GM23338 (cell line): Measurements from ENCODE around the gene EPC1. TPM values are rescaled to one million over a fixed set of nuclear protein-coding genes. Genes with fewer than 3 reads are reported as not detected.

Source experiments
- ATAC-seq: fragments of 200-7000 bp; cut with Tn5 transposase; 3 replicates; pipeline ENCODE4 v1.9.1; 2020
- DNase-seq: peaks from one replicate; pipeline ENCODE4 v3.0.0-alpha.2; 2015; ENCODE audit warnings: low spot score
- H2AFZ ChIP-seq: fragments of 200-600 bp; sonication (generic); 2 replicates; pipeline ENCODE4 v1.8.0; 2016; ENCODE audit warnings: antibody characterized with exemption, mild to moderate bottlenecking, moderate library complexity
- H3F3A ChIP-seq: fragments of 200-600 bp; sonication (generic); replicated peaks from 2 replicates; pipeline ENCODE4 v1.8.0; 2017; ENCODE audit warnings: antibody characterized with exemption, mixed run types, low read depth
- H3K27ac ChIP-seq: fragments of 200-600 bp; sonication (generic); 2 replicates; pipeline ENCODE4 v1.6.1; 2016; ENCODE audit warnings: low read depth
- H3K27me3 ChIP-seq: fragments of 200-600 bp; sonication (generic); 2 replicates; pipeline ENCODE4 v1.8.0; 2016; ENCODE audit warnings: mild to moderate bottlenecking, mixed run types, moderate library complexity; ENCODE audit not compliant: insufficient read depth
- H3K36me3 ChIP-seq: fragments of 200-600 bp; sonication (generic); 2 replicates; pipeline ENCODE4 v1.8.0; 2016; ENCODE audit warnings: mild to moderate bottlenecking; ENCODE audit not compliant: insufficient read depth
- H3K4me1 ChIP-seq: fragments of 200-600 bp; sonication (generic); 2 replicates; pipeline ENCODE4 v1.8.0; 2016; ENCODE audit warnings: mild to moderate bottlenecking, moderate library complexity; ENCODE audit not compliant: insufficient read depth
- H3K4me2 ChIP-seq: fragments of 200-600 bp; sonication (generic); 2 replicates; pipeline ENCODE4 v1.7.1; 2017; ENCODE audit warnings: mixed run types
- H3K4me3 ChIP-seq: fragments of 200-600 bp; sonication (generic); 2 replicates; pipeline ENCODE4 v1.6.1; 2016; ENCODE audit warnings: mixed run types
- H3K79me2 ChIP-seq: fragments of 200-600 bp; sonication (generic); replicated peaks from 2 replicates; pipeline ENCODE4 v1.8.0; 2017; ENCODE audit warnings: mild to moderate bottlenecking; ENCODE audit not compliant: insufficient read depth
- H3K9me2 ChIP-seq: fragments of 200-600 bp; sonication (generic); 2 replicates; pipeline ENCODE4 v1.8.0; 2017; ENCODE audit not compliant: insufficient read depth
- H4K20me1 ChIP-seq: fragments of 200-600 bp; sonication (generic); replicated peaks from 2 replicates; pipeline ENCODE4 v1.8.0; 2017; ENCODE audit warnings: mild to moderate bottlenecking; ENCODE audit not compliant: insufficient read depth
- H3K27ac Mint-ChIP-seq: 2 replicates; pipeline ENCODE4 v1.8.0; 2020; ENCODE audit warnings: inconsistent platforms, mild to moderate bottlenecking, moderate library complexity, mixed read lengths
- H3K27me3 Mint-ChIP-seq: 3 replicates; pipeline ENCODE4 v1.8.0; 2022; ENCODE audit warnings: low read depth, mild to moderate bottlenecking, moderate library complexity, mixed read lengths, inconsistent platforms; ENCODE audit not compliant: insufficient read depth, poor library complexity
- H3K36me3 Mint-ChIP-seq: 3 replicates; pipeline ENCODE4 v1.8.0; 2021; ENCODE audit warnings: low read depth, mild to moderate bottlenecking, inconsistent platforms, moderate library complexity, mixed read lengths
- H3K4me1 Mint-ChIP-seq: 3 replicates; pipeline ENCODE4 v1.8.0; 2020; ENCODE audit warnings: mild to moderate bottlenecking, inconsistent platforms, mixed read lengths
- H3K4me3 Mint-ChIP-seq: 3 replicates; pipeline ENCODE4 v1.8.0; 2021; ENCODE audit warnings: moderate library complexity, mild to moderate bottlenecking, inconsistent platforms, mixed read lengths
- H3K9me3 Mint-ChIP-seq: 3 replicates; pipeline ENCODE4 v1.8.0; 2020; ENCODE audit warnings: moderate library complexity, mild to moderate bottlenecking, inconsistent platforms, mixed read lengths
- CREB1 ChIP-seq: fragments of 250-450 bp; sonication (Bioruptor Pico); IDR thresholded peaks from 2 replicates; pipeline ENCODE4 v1.5.0; 2020; ENCODE audit warnings: low read depth, mild to moderate bottlenecking, moderate library complexity
- EZH2phosphoT487 ChIP-seq: fragments of 200-600 bp; sonication (generic); IDR thresholded peaks from one replicate; pipeline ENCODE4 v1.8.1; 2018; ENCODE audit warnings: antibody characterized with exemption; ENCODE audit not compliant: unreplicated experiment
- JUNB ChIP-seq: IDR thresholded peaks from one replicate; pipeline ENCODE4 v1.6.1; 2016; ENCODE audit warnings: antibody characterized with exemption; ENCODE audit not compliant: unreplicated experiment
- NANOG ChIP-seq: IDR thresholded peaks from 2 replicates; pipeline ENCODE4 v1.6.1; 2016; ENCODE audit warnings: antibody characterized with exemption, borderline replicate concordance
- POLR2AphosphoS5 ChIP-seq: IDR thresholded peaks from 2 replicates; pipeline ENCODE4 v1.6.1; 2016; ENCODE audit warnings: antibody characterized with exemption, low read depth
- REST ChIP-seq: IDR thresholded peaks from one replicate; pipeline ENCODE4 v1.6.1; 2018; ENCODE audit warnings: antibody characterized with exemption; ENCODE audit not compliant: unreplicated experiment
- STAT1 ChIP-seq: IDR thresholded peaks from one replicate; pipeline ENCODE4 v1.6.1; 2016; ENCODE audit warnings: antibody characterized with exemption; ENCODE audit not compliant: unreplicated experiment
- ZNF114 ChIP-seq: fragments of 250-450 bp; sonication (Bioruptor Pico); IDR thresholded peaks from 2 replicates; pipeline ENCODE4 v1.5.0; 2020; ENCODE audit warnings: mild to moderate bottlenecking, moderate library complexity
- ZNF331 ChIP-seq: fragments of 250-450 bp; sonication (Bioruptor Pico); IDR thresholded peaks from 2 replicates; pipeline ENCODE4 v1.5.0; 2020; ENCODE audit warnings: low read depth, mild to moderate bottlenecking, moderate library complexity
- polyA plus RNA-seq: library from polyadenylated mRNA; unstranded; fragments of >200 nt; fragmentation: Nextera tagmentation; extraction: Ambion mirVana; gene quantifications from 2 replicates; pipeline ENCODE4 v1.2.1, GENCODE V29; 2016
- total RNA-seq: library from RNA; depleted of rRNA; stranded (reverse); fragments of >200 nt; shearing (Covaris generic); gene quantifications from 2 replicates; pipeline ENCODE4 v1.2.3, GENCODE V29; 2014
- TF ChIP-seq, protein P1 (sequence below): fragments of 250-450 bp; sonication (Bioruptor Pico); IDR thresholded peaks from 2 replicates; pipeline ENCODE4 v1.5.0; 2020; ENCODE audit warnings: mild to moderate bottlenecking, moderate library complexity
- TF ChIP-seq, protein P2 (sequence below): IDR thresholded peaks from 2 replicates; pipeline ENCODE4 v1.6.1; 2016; ENCODE audit warnings: antibody characterized with exemption

Gene EPC1
- total and polyA plus RNA-seq, 2 experiments from 2014 or later = 24.1 to 25.9 TPM

DNA sequence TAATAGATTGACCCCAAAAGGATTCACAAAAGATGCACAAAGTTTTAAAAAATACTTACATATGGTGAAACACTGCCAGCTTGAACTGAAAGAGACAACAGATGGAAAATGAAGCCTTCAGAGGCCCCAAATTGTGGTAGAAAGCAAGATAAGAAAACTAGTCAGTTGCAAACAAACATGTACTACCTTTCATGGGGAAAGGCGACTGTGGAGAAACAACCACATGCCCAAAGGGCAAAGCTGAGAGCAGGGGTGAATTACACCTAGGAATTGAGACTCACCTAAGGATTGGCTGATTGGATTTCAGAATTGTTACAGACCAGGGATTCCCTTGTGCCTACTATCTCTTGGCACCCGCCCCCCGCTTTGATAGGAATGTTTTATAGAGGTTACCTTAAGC lies 13.1 kb downstream of the EPC1 start (continued):
- TF ChIP-seq, protein P1, sequence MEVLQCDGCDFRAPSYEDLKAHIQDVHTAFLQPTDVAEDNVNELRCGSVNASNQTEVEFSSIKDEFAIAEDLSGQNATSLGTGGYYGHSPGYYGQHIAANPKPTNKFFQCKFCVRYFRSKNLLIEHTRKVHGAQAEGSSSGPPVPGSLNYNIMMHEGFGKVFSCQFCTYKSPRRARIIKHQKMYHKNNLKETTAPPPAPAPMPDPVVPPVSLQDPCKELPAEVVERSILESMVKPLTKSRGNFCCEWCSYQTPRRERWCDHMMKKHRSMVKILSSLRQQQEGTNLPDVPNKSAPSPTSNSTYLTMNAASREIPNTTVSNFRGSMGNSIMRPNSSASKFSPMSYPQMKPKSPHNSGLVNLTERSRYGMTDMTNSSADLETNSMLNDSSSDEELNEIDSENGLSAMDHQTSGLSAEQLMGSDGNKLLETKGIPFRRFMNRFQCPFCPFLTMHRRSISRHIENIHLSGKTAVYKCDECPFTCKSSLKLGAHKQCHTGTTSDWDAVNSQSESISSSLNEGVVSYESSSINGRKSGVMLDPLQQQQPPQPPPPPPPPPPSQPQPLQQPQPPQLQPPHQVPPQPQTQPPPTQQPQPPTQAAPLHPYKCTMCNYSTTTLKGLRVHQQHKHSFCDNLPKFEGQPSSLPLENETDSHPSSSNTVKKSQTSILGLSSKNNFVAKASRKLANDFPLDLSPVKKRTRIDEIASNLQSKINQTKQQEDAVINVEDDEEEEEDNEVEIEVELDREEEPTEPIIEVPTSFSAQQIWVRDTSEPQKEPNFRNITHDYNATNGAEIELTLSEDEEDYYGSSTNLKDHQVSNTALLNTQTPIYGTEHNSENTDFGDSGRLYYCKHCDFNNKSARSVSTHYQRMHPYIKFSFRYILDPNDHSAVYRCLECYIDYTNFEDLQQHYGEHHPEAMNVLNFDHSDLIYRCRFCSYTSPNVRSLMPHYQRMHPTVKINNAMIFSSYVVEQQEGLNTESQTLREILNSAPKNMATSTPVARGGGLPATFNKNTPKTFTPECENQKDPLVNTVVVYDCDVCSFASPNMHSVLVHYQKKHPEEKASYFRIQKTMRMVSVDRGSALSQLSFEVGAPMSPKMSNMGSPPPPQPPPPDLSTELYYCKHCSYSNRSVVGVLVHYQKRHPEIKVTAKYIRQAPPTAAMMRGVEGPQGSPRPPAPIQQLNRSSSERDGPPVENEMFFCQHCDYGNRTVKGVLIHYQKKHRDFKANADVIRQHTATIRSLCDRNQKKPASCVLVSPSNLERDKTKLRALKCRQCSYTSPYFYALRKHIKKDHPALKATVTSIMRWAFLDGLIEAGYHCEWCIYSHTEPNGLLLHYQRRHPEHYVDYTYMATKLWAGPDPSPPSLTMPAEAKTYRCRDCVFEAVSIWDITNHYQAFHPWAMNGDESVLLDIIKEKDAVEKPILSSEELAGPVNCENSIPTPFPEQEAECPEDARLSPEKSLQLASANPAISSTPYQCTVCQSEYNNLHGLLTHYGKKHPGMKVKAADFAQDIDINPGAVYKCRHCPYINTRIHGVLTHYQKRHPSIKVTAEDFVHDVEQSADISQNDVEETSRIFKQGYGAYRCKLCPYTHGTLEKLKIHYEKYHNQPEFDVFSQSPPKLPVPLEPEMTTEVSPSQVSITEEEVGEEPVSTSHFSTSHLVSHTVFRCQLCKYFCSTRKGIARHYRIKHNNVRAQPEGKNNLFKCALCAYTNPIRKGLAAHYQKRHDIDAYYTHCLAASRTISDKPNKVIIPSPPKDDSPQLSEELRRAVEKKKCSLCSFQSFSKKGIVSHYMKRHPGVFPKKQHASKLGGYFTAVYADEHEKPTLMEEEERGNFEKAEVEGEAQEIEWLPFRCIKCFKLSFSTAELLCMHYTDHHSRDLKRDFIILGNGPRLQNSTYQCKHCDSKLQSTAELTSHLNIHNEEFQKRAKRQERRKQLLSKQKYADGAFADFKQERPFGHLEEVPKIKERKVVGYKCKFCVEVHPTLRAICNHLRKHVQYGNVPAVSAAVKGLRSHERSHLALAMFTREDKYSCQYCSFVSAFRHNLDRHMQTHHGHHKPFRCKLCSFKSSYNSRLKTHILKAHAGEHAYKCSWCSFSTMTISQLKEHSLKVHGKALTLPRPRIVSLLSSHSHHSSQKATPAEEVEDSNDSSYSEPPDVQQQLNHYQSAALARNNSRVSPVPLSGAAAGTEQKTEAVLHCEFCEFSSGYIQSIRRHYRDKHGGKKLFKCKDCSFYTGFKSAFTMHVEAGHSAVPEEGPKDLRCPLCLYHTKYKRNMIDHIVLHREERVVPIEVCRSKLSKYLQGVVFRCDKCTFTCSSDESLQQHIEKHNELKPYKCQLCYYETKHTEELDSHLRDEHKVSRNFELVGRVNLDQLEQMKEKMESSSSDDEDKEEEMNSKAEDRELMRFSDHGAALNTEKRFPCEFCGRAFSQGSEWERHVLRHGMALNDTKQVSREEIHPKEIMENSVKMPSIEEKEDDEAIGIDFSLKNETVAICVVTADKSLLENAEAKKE (CRISPR knock-in tag) = no peak
- no peak for TF ChIP-seq STAT1
- TF ChIP-seq EZH2phosphoT487 = no peak
- TF ChIP-seq ZNF331 (CRISPR knock-in tag) = no peak

- H3K9me2 ChIP-seq = no peaks in the 10 kb centered on the region
- Mint-ChIP-seq H3K4me3 (no peak overlapping the region), H3K9me3 (no peaks in the 10 kb centered on the region), H3K36me3 (peaks cover 7% of the 10 kb centered on the region; the same call in 2 of the 3 replicates), H3K27ac (peak overlapping the region; percentile 1; the same call in 1 of the 2 replicates), H3K27me3 (peaks cover 3% of the 10 kb centered on the region), H3K4me1 (peaks cover 69% of the 10 kb centered on the region)
- no peaks in the 10 kb centered on the region for H3F3A ChIP-seq
- peaks cover 27% of the 10 kb centered on the region for H4K20me1 ChIP-seq
- DNase-seq (no peak), ATAC-seq (peak; percentile 58)
- H3K4me2 ChIP-seq = no peak overlapping the region
- H3K4me1 ChIP-seq = peaks cover 53% of the 10 kb centered on the region
- no peaks in the 10 kb centered on the region for H3K36me3 ChIP-seq
- H2AFZ ChIP-seq = no peak overlapping the region
- H3K79me2 ChIP-seq = peaks cover 100% of the 10 kb centered on the region
- no peaks in the 10 kb centered on the region for H3K27me3 ChIP-seq
- no peak overlapping the region for H3K4me3 ChIP-seq
- 0 out of 2 replicates have a peak overlapping the region, but pooled peaks have one; percentile 6 for H3K27ac ChIP-seq
- no peak for TF ChIP-seq EZH2phosphoT487
- no peak for TF ChIP-seq ZNF114 (CRISPR knock-in tag)
- no peak for TF ChIP-seq REST
- TF ChIP-seq JUNB = no peak
- TF ChIP-seq, protein P2, sequence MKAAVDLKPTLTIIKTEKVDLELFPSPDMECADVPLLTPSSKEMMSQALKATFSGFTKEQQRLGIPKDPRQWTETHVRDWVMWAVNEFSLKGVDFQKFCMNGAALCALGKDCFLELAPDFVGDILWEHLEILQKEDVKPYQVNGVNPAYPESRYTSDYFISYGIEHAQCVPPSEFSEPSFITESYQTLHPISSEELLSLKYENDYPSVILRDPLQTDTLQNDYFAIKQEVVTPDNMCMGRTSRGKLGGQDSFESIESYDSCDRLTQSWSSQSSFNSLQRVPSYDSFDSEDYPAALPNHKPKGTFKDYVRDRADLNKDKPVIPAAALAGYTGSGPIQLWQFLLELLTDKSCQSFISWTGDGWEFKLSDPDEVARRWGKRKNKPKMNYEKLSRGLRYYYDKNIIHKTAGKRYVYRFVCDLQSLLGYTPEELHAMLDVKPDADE = no peak
- TF ChIP-seq POLR2AphosphoS5 = no peak
- no peak for TF ChIP-seq CREB1 (CRISPR knock-in tag)
- no peak for TF ChIP-seq NANOG
These were observed 14.6 kb downstream of the EPC1 start for GRCh38 chr10:32332299-32332750.
